ENCODE data around the gene CLBA1.
"Not testable (repeated sequence)": the region's sequence is repeated elsewhere in the genome, so short reads cannot be mapped to it uniquely, and the experiment has no call there.

The CLBA1 gene

GRCh38 chr14:104943216-104944015 lies 42.2 kb upstream of the CLBA1 start:
- H3K4me1 ChIP-seq; H3K4me3 ChIP-seq; DNase-seq (ENCODE audit: low spot score in 2 of 2); in situ Hi-C loops (cut with MboI; ENCODE audit: low sequenced_read_pairs); H3K9me3 ChIP-seq; H3K36me3 ChIP-seq (replicated peaks): not testable (repeated sequence)
- peaks cover 26% of the 10 kb centered on the region for H3K27me3 ChIP-seq (ENCODE audit: low read depth)

- H3K4me3 ChIP-seq; H3K36me3 ChIP-seq (replicated peaks); DNase-seq (ENCODE audit: low spot score in 2 of 2); H3K9me3 ChIP-seq; in situ Hi-C loops (cut with MboI; ENCODE audit: low sequenced_read_pairs); H3K4me1 ChIP-seq: not testable (repeated sequence)
- H3K27me3 ChIP-seq (ENCODE audit: low read depth) = peaks cover 21% of the 10 kb centered on the region
These were observed 41.6 kb upstream of the CLBA1 start for GRCh38 chr14:104944016-104944308.

GRCh38 chr14:104944436-104945205 lies 41.0 kb upstream of the CLBA1 start:
- H3K4me3 ChIP-seq = not testable (repeated sequence)

DNA sequence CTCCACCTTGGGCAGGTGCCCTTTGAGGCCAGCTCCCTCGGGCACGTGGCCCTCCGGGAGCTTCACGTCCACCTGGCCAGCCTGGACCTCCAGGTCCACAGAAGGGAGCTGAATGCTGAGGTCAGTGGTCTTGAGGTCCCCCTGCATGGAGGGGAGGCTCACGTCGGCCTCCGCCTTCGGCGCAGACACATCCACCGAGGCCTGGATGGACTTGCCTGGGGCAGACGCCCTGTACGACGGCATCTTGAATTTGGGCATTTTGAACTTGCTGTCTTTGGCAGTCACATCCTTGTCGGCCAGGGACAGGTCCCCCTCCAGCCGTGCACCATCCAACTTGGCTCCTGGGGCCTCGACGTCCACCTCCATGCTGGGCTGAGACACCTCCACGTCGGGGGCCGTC lies 40.3 kb upstream of the CLBA1 start:
- H3K27me3 ChIP-seq (ENCODE audit: low read depth); H3K4me1 ChIP-seq; H3K9me3 ChIP-seq; in situ Hi-C loops (cut with MboI; ENCODE audit: low sequenced_read_pairs); DNase-seq (ENCODE audit: low spot score in 2 of 2); H3K36me3 ChIP-seq (replicated peaks); H3K4me3 ChIP-seq: not testable (repeated sequence)

More at GRCh38 chr14:104944436-104945205, 41.0 kb upstream of the CLBA1 start:
- peaks cover 14% of the 10 kb centered on the region for H3K27me3 ChIP-seq (ENCODE audit: low read depth)
- H3K9me3 ChIP-seq; H3K36me3 ChIP-seq (replicated peaks); DNase-seq (ENCODE audit: low spot score in 2 of 2); in situ Hi-C loops (cut with MboI; ENCODE audit: low sequenced_read_pairs); H3K4me1 ChIP-seq: not testable (repeated sequence)

DNA sequence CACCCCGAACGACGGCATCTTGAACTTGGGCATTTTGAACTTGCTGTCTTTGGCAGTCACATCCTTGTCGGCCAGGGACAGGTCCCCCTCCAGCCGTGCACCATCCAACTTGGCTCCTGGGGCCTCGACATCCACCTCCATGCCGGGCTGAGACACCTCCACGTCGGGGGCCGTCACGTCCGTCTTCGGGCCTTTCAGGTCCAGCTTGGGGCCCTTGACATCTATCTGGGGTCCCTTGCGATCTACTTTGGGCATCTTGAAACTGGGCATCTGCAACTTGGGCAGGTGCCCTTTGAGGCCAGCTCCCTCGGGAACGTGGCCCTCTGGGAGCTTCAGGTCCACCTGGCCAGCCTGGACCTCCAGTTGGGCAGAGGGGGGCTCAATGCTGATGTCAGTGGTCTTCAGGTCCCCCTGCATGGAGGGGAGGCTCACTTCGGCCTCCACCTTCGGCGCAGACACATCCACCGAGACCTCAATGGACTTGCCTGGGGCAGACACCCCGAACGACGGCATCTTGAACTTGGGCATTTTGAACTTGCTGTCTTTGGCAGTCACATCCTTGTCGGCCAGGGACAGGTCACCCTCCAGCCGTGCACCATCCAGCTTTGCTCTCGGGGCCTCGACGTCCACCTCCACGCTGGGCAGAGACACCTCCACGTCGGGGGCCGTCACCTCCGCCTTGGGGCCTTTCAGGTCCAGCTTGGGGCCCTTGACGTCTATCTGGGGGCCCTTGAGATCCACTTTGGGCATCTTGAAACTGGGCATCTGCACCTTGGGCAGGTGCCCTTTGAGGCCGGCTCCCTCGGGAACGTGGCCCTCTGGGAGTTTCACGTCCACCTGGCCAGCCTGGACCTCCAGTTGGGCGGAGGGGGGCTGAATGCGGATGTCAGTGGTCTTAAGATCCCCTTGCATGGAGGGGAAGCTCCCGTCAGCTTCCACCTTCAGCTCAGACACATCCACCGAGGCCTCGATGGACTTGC lies 39.3 kb upstream of the CLBA1 start:
- DNase-seq (ENCODE audit: low spot score in 2 of 2); H3K36me3 ChIP-seq (replicated peaks); H3K4me3 ChIP-seq; H3K27me3 ChIP-seq (ENCODE audit: low read depth); in situ Hi-C loops (cut with MboI; ENCODE audit: low sequenced_read_pairs); H3K4me1 ChIP-seq; H3K9me3 ChIP-seq: not testable (repeated sequence)

DNA sequence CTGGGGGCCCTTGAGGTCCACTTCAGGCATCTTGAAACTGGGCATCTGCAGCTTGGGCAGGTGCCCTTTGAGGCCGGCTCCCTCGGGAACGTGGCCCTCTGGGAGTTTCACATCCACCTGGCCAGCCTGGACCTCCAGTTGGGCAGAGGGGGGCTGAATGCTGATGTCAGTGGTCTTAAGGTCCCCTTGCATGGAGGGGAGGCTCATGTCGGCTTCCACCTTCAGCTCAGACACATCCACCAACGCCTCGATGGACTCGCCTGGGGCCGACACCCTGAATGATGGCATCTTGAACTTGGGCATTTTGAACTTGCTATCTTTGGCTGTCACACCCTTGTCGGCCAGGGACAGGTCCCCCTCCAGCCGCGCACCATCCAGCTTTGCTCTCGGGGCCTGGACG lies 38.4 kb upstream of the CLBA1 start:
- H3K4me3 ChIP-seq; H3K27me3 ChIP-seq (ENCODE audit: low read depth); H3K36me3 ChIP-seq (replicated peaks); in situ Hi-C loops (cut with MboI; ENCODE audit: low sequenced_read_pairs); H3K4me1 ChIP-seq; H3K9me3 ChIP-seq; DNase-seq (ENCODE audit: low spot score in 2 of 2): not testable (repeated sequence)

- in situ Hi-C loops (cut with MboI; ENCODE audit: low sequenced_read_pairs); H3K4me1 ChIP-seq; DNase-seq (ENCODE audit: low spot score in 2 of 2); H3K27me3 ChIP-seq (ENCODE audit: low read depth); H3K4me3 ChIP-seq; H3K36me3 ChIP-seq (replicated peaks); H3K9me3 ChIP-seq: not testable (repeated sequence)
These were observed 37.5 kb upstream of the CLBA1 start for GRCh38 chr14:104947881-104948735.

DNA sequence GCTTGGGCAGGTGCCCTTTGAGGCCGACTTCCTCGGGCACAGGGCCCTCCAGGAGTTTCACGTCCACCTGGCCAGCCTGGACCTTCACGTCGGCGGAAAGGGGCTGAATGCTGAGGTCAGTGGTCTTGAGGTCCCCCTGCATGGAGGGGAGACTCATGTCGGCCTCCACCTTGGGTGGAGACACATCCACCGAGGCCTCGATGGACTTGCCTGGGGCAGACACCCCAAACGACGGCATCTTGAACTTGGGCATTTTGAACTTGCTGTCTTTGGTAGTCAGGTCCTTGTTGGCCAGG lies 36.9 kb upstream of the CLBA1 start:
- Histone ChIP-seq H3K4me1 (no peaks in the 10 kb centered on the region), H3K27me3 (ENCODE audit: low read depth) (no peaks in the 10 kb centered on the region), H3K36me3 (replicated peaks) (no peaks in the 10 kb centered on the region), H3K9me3 (no peaks in the 10 kb centered on the region), H3K4me3 (no peak overlapping the region)
- in situ Hi-C loops (cut with MboI; ENCODE audit: low sequenced_read_pairs) = no loop called here
- DNase-seq (ENCODE audit: low spot score in 2 of 2) = no peak

GRCh38 chr14:104949406-104949955 lies 36.1 kb upstream of the CLBA1 start:
- H3K9me3 ChIP-seq; in situ Hi-C loops (cut with MboI; ENCODE audit: low sequenced_read_pairs): not testable (repeated sequence)

DNA sequence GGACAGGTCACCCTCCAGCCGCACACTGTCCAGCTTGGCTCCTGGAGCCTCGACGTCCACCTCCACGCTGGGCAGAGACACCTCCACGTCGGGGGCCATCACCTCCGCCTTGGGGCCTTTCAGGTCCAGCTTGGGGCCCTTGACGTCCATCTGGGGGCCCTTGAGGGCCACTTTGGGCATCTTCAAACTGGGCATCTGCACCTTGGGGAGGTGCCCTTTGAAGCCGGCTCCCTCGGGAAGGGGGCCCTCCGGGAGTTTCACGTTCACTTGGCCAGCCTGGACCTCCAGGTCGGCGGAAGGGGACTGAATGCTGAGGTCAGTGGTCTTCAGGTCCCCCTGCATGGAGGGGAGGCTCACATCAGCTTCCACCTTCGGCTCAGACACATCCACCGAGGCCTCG lies 35.6 kb upstream of the CLBA1 start:
- Histone ChIP-seq H3K36me3 (replicated peaks) (no peaks in the 10 kb centered on the region), H3K9me3 (no peaks in the 10 kb centered on the region), H3K27me3 (ENCODE audit: low read depth) (0 out of 2 replicates have a peak, but pooled peaks cover 2% of the 10 kb centered on the region), H3K4me1 (no peaks in the 10 kb centered on the region), H3K4me3 (no peak overlapping the region)
- no peak for DNase-seq (ENCODE audit: low spot score in 2 of 2)
- in situ Hi-C loops (cut with MboI; ENCODE audit: low sequenced_read_pairs) = no loop called here

More at GRCh38 chr14:104949406-104949955, 36.1 kb upstream of the CLBA1 start:
- not testable (repeated sequence) for H3K4me3 ChIP-seq; H3K27me3 ChIP-seq (ENCODE audit: low read depth); H3K36me3 ChIP-seq (replicated peaks); H3K4me1 ChIP-seq; DNase-seq (ENCODE audit: low spot score in 2 of 2)

GRCh38 chr14:104950701-104951100 lies 34.9 kb upstream of the CLBA1 start:
- H3K9me3 ChIP-seq; H3K4me3 ChIP-seq; in situ Hi-C loops (cut with MboI; ENCODE audit: low sequenced_read_pairs); H3K36me3 ChIP-seq (replicated peaks); H3K27me3 ChIP-seq (ENCODE audit: low read depth); H3K4me1 ChIP-seq; DNase-seq (ENCODE audit: low spot score in 2 of 2): not testable (repeated sequence)

- DNase-seq (ENCODE audit: low spot score in 2 of 2) = not testable (repeated sequence)
These were observed 33.5 kb upstream of the CLBA1 start for GRCh38 chr14:104951863-104952657.

More at GRCh38 chr14:104951863-104952657, 33.5 kb upstream of the CLBA1 start:
- H3K4me3 ChIP-seq; in situ Hi-C loops (cut with MboI; ENCODE audit: low sequenced_read_pairs); H3K4me1 ChIP-seq; H3K27me3 ChIP-seq (ENCODE audit: low read depth); H3K9me3 ChIP-seq; H3K36me3 ChIP-seq (replicated peaks): not testable (repeated sequence)

Measured in HAP-1 (cell line).